ENCODE results near the gene ZNF784.
"Not testable (repeated sequence)": the region's sequence is repeated elsewhere in the genome, so short reads cannot be mapped to it uniquely, and the experiment has no call there.

ZNF784 gene

GRCh38 chr19:55599842-55600661 is 24.3 kb downstream of the ZNF784 start, which contains the start of gene ZNF524:
ZNF524 (plus strand) TSS chr19:55600288; CDS start chr19:55602113, 1,825 bp downstream.
- DNase-seq, result peak; percentile 90

- DNase-seq, result peak; percentile 99
Measured at GRCh38 chr19:55599468-55599841, 24.9 kb downstream of the ZNF784 start, which contains the start of gene FIZ1. FIZ1 (minus strand) TSS chr19:55599517; CDS start chr19:55597865, 1,652 bp downstream.

GRCh38 chr19:55598719-55599467 is 25.5 kb downstream of the ZNF784 start:
- DNase-seq, result peak; percentile 96

GRCh38 chr19:55598034-55598433 is 26.3 kb downstream of the ZNF784 start:
- DNase-seq, result no peak

- DNase-seq, result no peak
Measured at GRCh38 chr19:55597501-55597921, 26.9 kb downstream of the ZNF784 start.

- no peak for DNase-seq
Measured at GRCh38 chr19:55596304-55596703, 28.1 kb downstream of the ZNF784 start.

- DNase-seq, result no peak
Measured at GRCh38 chr19:55594996-55595545, 29.3 kb downstream of the ZNF784 start.

GRCh38 chr19:55593096-55593772 is 31.1 kb downstream of the ZNF784 start:
- DNase-seq, result no peak

GRCh38 chr19:55592391-55593090 is 31.8 kb downstream of the ZNF784 start:
- DNase-seq, result no peak

- no peak for DNase-seq
Measured at GRCh38 chr19:55591555-55591954, 32.8 kb downstream of the ZNF784 start.

GRCh38 chr19:55590617-55591016 is 33.7 kb downstream of the ZNF784 start:
- no peak for DNase-seq

GRCh38 chr19:55590109-55590508 is 34.3 kb downstream of the ZNF784 start:
- no peak for DNase-seq

GRCh38 chr19:55588738-55589137 is 35.6 kb downstream of the ZNF784 start:
- DNase-seq, result no peak

- peak; percentile 89 for DNase-seq
Measured at GRCh38 chr19:55586976-55587668, 37.2 kb downstream of the ZNF784 start.

GRCh38 chr19:55585658-55586339 is 38.6 kb downstream of the ZNF784 start:
- DNase-seq, result peak; percentile 85

GRCh38 chr19:55584871-55585270 is 39.5 kb downstream of the ZNF784 start:
- no peak for DNase-seq

GRCh38 chr19:55583897-55584296 is 40.5 kb downstream of the ZNF784 start:
- DNase-seq, result not testable (repeated sequence)

GRCh38 chr19:55582284-55582683 is 42.1 kb downstream of the ZNF784 start:
- not testable (repeated sequence) for DNase-seq

- no peak for DNase-seq
Measured at GRCh38 chr19:55581823-55582223, 42.5 kb downstream of the ZNF784 start.

GRCh38 chr19:55581145-55581822 is 43.1 kb downstream of the ZNF784 start:
- DNase-seq, result no peak

Measured in fibroblast of skin of right quadriceps (primary cell).